Stomach (tissue), 4 donors: ENCODE data around the gene NAGPA.

Source experiments
- CTCF ChIP-seq, 7 experiments: fragments of 450-650 bp in 4 of 7; fragments of 200-600 bp in 3 of 7; sonication (generic) in 3 of 7; IDR thresholded peaks; one replicate each; pipeline ENCODE4 v1.5.1; 2016 to 2019; ENCODE audit warnings: antibody characterized with exemption in 7 of 7, control low read depth in 2 of 7, mild to moderate bottlenecking in 1 of 7
- EP300 ChIP-seq: sonication (generic); formaldehyde crosslinking; IDR thresholded peaks from one replicate; pipeline ENCODE4 v1.6.1; 2017; ENCODE audit warnings: antibody characterized with exemption
- POLR2A ChIP-seq, 4 donors: fragments of 450-650 bp; IDR thresholded peaks; one replicate each; pipeline ENCODE4 v1.6.1; 2016; ENCODE audit warnings: antibody characterized with exemption in 4 of 4, control low read depth in 2 of 4, mild to moderate bottlenecking in 1 of 4, moderate library complexity in 1 of 4
- POLR2AphosphoS5 ChIP-seq, 3 donors: sonication (generic); formaldehyde crosslinking; IDR thresholded peaks; one replicate each; pipeline ENCODE4 v1.6.1; 2016; ENCODE audit warnings: antibody characterized with exemption in 3 of 3

DNA sequence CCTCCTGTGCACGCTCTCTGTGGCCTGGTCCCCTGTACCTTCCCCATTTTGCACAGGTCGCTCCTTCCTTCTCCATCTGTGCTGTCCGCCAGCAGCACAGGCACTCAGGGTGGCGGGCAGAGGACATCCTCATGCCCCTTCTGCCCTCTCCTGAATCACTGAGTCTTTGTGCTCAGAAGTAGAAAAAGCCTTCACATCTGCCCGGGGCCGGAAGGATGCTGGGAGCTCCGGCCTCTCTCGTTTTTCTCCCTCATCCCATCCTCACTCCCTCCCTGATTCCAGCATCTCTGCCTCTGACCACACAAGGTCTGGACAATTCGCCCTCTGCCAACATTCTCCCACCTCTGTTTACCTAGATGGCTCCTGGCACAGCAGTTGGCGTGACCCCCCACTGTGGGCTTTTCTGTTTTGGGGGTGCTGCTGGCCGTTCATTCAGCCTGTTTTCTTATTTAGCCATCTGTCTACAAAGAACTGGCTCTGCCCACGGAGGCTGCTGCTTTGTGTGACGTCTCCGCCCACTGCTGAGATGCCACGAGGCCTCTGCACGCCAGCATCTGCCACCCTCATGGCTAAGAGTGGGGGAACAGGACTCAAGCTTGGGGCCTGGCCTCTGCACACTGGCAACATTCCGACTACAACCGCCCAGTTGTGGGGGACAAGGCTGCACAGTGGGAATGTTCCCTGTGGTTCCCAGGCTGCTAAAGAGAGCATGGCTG is 38.9 kb downstream of the NAGPA start:
- TF ChIP-seq CTCF (IDR thresholded peaks at IDR 0.05) (no peak), POLR2A (IDR thresholded peaks at IDR 0.05) (no peak), POLR2AphosphoS5 (IDR thresholded peaks at IDR 0.05) (no peak), EP300 (no peak)
